DOHH2 (cell line): ENCODE results near the gene PANK2.
A peak's percentile ranks its signal among the peaks of the same experiment; 100 is the strongest.

Source experiments
- H3F3A ChIP-seq: fragments of 200-600 bp; sonication (generic), shearing (Covaris generic); 2 replicates; pipeline ENCODE4 v1.6.0; 2016; ENCODE audit warnings: antibody characterized with exemption, mild to moderate bottlenecking; ENCODE audit not compliant: control insufficient read depth, insufficient read depth
- H3K27ac ChIP-seq: fragments of 200-600 bp; sonication (generic); 2 replicates; pipeline ENCODE4 v1.5.1; 2014; ENCODE audit warnings: low read depth, mild to moderate bottlenecking, low read length, moderate library complexity
- H3K27me3 ChIP-seq: fragments of 200-600 bp; sonication (generic); 2 replicates; pipeline ENCODE4 v1.6.1; 2014; ENCODE audit warnings: mild to moderate bottlenecking, low read length, mixed read lengths; ENCODE audit not compliant: control insufficient read depth
- H3K36me3 ChIP-seq: fragments of 200-600 bp; sonication (generic); 2 replicates; pipeline ENCODE4 v1.6.1; 2014; ENCODE audit warnings: mild to moderate bottlenecking, low read length, moderate library complexity, mixed read lengths; ENCODE audit not compliant: control insufficient read depth
- H3K4me1 ChIP-seq: fragments of 200-600 bp; sonication (generic); 2 replicates; pipeline ENCODE4 v1.6.1; 2014; ENCODE audit warnings: mild to moderate bottlenecking, low read length, mixed read lengths; ENCODE audit not compliant: control insufficient read depth
- H3K4me2 ChIP-seq: fragments of 200-600 bp; sonication (generic); 2 replicates; pipeline ENCODE4 v1.6.0; 2014; ENCODE audit warnings: mild to moderate bottlenecking, low read length, moderate library complexity
- H3K4me3 ChIP-seq: fragments of 200-600 bp; sonication (generic); 2 replicates; pipeline ENCODE4 v1.5.1; 2014; ENCODE audit warnings: mild to moderate bottlenecking, low read length, mixed read lengths
- H3K79me2 ChIP-seq: fragments of 200-600 bp; sonication (generic); 2 replicates; pipeline ENCODE4 v1.6.1; 2014; ENCODE audit warnings: mild to moderate bottlenecking, low read length, mixed read lengths; ENCODE audit not compliant: control insufficient read depth
- H3K9me2 ChIP-seq: fragments of 200-600 bp; sonication (generic); replicated peaks from 2 replicates; pipeline ENCODE4 v1.6.1; 2014; ENCODE audit warnings: mild to moderate bottlenecking, low read length, mixed read lengths; ENCODE audit not compliant: control insufficient read depth
- H3K9me3 ChIP-seq: fragments of 200-600 bp; sonication (generic); 2 replicates; pipeline ENCODE4 v1.6.1; 2014; ENCODE audit warnings: antibody characterized with exemption, low read length, mixed read lengths; ENCODE audit not compliant: control insufficient read depth, insufficient read depth
- H4K20me1 ChIP-seq: fragments of 200-600 bp; sonication (generic); 2 replicates; pipeline ENCODE4 v1.6.0; 2014; ENCODE audit warnings: low read depth, mild to moderate bottlenecking, antibody characterized with exemption, low read length, moderate library complexity; ENCODE audit not compliant: control insufficient read depth, insufficient read depth
- EZH2phosphoT487 ChIP-seq: fragments of 200-600 bp; sonication (generic); IDR thresholded peaks from 2 replicates; pipeline ENCODE4 v1.6.1; 2017; ENCODE audit warnings: borderline replicate concordance, mild to moderate bottlenecking, antibody characterized with exemption, low read length, moderate library complexity, mixed read lengths
- TF ChIP-seq, protein P1 (sequence below): fragments of 200-600 bp; sonication (generic); IDR thresholded peaks from one replicate; pipeline ENCODE4 v1.5.1; 2014; ENCODE audit warnings: antibody characterized with exemption, mild to moderate bottlenecking, low read depth, low read length; ENCODE audit not compliant: poor library complexity, severe bottlenecking

The PANK2 gene

DNA sequence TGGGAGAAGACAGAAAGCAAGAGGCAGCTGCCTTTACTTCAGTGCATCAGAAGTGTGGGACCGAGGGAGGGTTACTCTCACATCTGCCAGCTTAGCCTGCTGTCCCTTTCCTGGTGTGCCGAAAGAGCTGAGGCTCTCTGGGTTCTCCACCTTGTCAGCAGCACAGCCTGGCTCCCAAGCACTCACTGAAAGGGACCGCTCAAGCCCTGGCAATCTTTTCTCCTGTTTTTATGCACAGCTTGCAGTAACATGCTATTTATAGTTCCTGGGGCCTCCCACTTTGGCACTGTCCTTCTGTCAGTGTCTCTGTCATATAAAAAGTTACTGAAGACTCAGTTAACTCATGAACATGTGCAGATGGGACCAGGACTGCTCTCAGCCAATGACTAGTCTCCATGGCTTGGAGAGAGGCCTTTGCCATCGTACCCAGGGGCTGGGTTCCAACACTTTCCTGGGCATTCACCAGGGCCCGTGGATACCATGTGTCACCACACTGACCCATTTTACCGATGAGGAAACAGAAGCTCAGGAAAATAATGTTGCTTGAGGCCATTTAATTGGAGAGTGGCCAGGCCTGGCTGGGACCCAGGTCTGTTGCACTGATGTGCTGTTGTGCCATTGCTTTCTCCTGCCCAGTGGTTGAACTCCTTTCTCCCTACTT lies 46.2 kb downstream of the PANK2 start:
- TF ChIP-seq, protein P1, sequence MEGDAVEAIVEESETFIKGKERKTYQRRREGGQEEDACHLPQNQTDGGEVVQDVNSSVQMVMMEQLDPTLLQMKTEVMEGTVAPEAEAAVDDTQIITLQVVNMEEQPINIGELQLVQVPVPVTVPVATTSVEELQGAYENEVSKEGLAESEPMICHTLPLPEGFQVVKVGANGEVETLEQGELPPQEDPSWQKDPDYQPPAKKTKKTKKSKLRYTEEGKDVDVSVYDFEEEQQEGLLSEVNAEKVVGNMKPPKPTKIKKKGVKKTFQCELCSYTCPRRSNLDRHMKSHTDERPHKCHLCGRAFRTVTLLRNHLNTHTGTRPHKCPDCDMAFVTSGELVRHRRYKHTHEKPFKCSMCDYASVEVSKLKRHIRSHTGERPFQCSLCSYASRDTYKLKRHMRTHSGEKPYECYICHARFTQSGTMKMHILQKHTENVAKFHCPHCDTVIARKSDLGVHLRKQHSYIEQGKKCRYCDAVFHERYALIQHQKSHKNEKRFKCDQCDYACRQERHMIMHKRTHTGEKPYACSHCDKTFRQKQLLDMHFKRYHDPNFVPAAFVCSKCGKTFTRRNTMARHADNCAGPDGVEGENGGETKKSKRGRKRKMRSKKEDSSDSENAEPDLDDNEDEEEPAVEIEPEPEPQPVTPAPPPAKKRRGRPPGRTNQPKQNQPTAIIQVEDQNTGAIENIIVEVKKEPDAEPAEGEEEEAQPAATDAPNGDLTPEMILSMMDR = no peak
- no peak for TF ChIP-seq EZH2phosphoT487
- Histone ChIP-seq H3K27me3 (no peaks in the 10 kb centered on the region), H3K9me3 (no peaks in the 10 kb centered on the region), H3K4me3 (no peak overlapping the region; the same call in 1 of the 2 replicates), H4K20me1 (no peaks in the 10 kb centered on the region), H3K4me1 (peaks cover 41% of the 10 kb centered on the region), H3K79me2 (no peaks in the 10 kb centered on the region), H3F3A (no peaks in the 10 kb centered on the region; the same call in 1 of the 2 replicates), H3K27ac (peak overlapping the region; percentile 31), H3K36me3 (no peaks in the 10 kb centered on the region), H3K4me2 (peak overlapping the region; percentile 22), H3K9me2 (no peaks in the 10 kb centered on the region)

GRCh38 chr20:3935956-3936340 lies 46.8 kb downstream of the PANK2 start:
- TF ChIP-seq EZH2phosphoT487 = no peak
- TF ChIP-seq, protein P1 = no peak
- Histone ChIP-seq H3K36me3 (no peaks in the 10 kb centered on the region), H3K4me1 (peaks cover 41% of the 10 kb centered on the region)

DNA sequence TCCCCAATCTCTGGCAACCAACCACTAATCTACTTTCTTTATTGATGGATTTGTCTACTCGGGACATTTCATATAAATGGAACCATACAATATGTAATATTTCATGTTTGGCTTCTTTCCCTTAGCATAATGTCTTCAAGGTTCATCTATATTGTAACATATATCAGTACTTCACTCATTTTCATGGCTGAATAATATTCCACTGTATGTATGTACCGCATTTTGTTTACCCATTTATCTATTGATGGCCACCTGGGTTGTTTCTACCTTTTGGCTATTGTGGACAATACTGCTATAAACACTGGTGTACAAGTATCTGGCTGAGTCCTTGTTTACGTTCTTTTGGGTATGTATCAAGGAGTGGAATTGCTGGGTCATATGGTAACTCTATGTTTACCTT lies 48.4 kb downstream of the PANK2 start:
- TF ChIP-seq EZH2phosphoT487 = no peak
- TF ChIP-seq, protein P1 = no peak
- H3K79me2 ChIP-seq = no peaks in the 10 kb centered on the region
- no peaks in the 10 kb centered on the region for H4K20me1 ChIP-seq
- no peaks in the 10 kb centered on the region for H3K9me3 ChIP-seq
- H3F3A ChIP-seq = no peaks in the 10 kb centered on the region
- H3K4me3 ChIP-seq = no peak overlapping the region
- no peaks in the 10 kb centered on the region for H3K9me2 ChIP-seq
- no peaks in the 10 kb centered on the region for H3K36me3 ChIP-seq
- H3K4me1 ChIP-seq = peaks cover 39% of the 10 kb centered on the region
- no peaks in the 10 kb centered on the region for H3K27me3 ChIP-seq
- H3K27ac ChIP-seq = no peak overlapping the region
- no peak overlapping the region for H3K4me2 ChIP-seq

More at GRCh38 chr20:3935956-3936340, 46.8 kb downstream of the PANK2 start:
- H3K9me3 ChIP-seq = no peaks in the 10 kb centered on the region
- no peaks in the 10 kb centered on the region for H3K9me2 ChIP-seq
- no peak overlapping the region for H3K27ac ChIP-seq
- no peak overlapping the region; the same call in 1 of the 2 replicates for H3K4me3 ChIP-seq
- H3K4me2 ChIP-seq = peak overlapping the region; percentile 22
- no peaks in the 10 kb centered on the region; the same call in 1 of the 2 replicates for H3F3A ChIP-seq
- no peaks in the 10 kb centered on the region for H3K27me3 ChIP-seq
- no peaks in the 10 kb centered on the region for H4K20me1 ChIP-seq
- H3K79me2 ChIP-seq = no peaks in the 10 kb centered on the region
